GM18520 (cell line): ENCODE measurements around the gene TP53BP2.

ENCODE experiments used
- ATAC-seq: cut with Tn5 transposase; IDR thresholded peaks from one replicate; pipeline ENCODE4 v1.9.1; 2021; ENCODE audit not compliant: unreplicated experiment

Gene TP53BP2

GRCh38 chr1:223802032-223802431 is 43.7 kb downstream of the TP53BP2 start:
- ATAC-seq, result no peak

GRCh38 chr1:223796210-223796609 is 49.5 kb downstream of the TP53BP2 start:
- ATAC-seq, result no peak

GRCh38 chr1:223794136-223794880 is 51.4 kb downstream of the TP53BP2 start:
- ATAC-seq, result no peak

GRCh38 chr1:223793716-223794115 is 52.0 kb downstream of the TP53BP2 start:
- ATAC-seq, result no peak

GRCh38 chr1:223792046-223792445 is 53.7 kb downstream of the TP53BP2 start:
- ATAC-seq, result no peak

- ATAC-seq, result no peak
Observed at GRCh38 chr1:223788746-223789415, 56.9 kb downstream of the TP53BP2 start.

GRCh38 chr1:223785808-223786207 is 59.9 kb downstream of the TP53BP2 start:
- no peak for ATAC-seq

- no peak for ATAC-seq
Observed at GRCh38 chr1:223784541-223784940, 61.2 kb downstream of the TP53BP2 start.

GRCh38 chr1:223783676-223784075 is 62.1 kb downstream of the TP53BP2 start:
- ATAC-seq, result no peak

- ATAC-seq, result no peak
Observed at GRCh38 chr1:223780949-223781348, 64.8 kb downstream of the TP53BP2 start.

- no peak for ATAC-seq
Observed at GRCh38 chr1:223780318-223780717, 65.4 kb downstream of the TP53BP2 start.

- ATAC-seq, result no peak
Observed at GRCh38 chr1:223776826-223777454, 68.8 kb downstream of the TP53BP2 start.

GRCh38 chr1:223776075-223776814 is 69.5 kb downstream of the TP53BP2 start:
- no peak for ATAC-seq

GRCh38 chr1:223775711-223776074 is 70.1 kb downstream of the TP53BP2 start:
- ATAC-seq, result no peak

- no peak for ATAC-seq
Observed at GRCh38 chr1:223775054-223775453, 70.7 kb downstream of the TP53BP2 start.

- ATAC-seq, result no peak
Observed at GRCh38 chr1:223774134-223774814, 71.5 kb downstream of the TP53BP2 start.

- no peak for ATAC-seq
Observed at GRCh38 chr1:223772771-223773160, 73.0 kb downstream of the TP53BP2 start.

- no peak for ATAC-seq
Observed at GRCh38 chr1:223771814-223772770, 73.7 kb downstream of the TP53BP2 start.

GRCh38 chr1:223771469-223771813 is 74.3 kb downstream of the TP53BP2 start:
- ATAC-seq, result no peak
